ENCODE measurements around the gene DNAH11.

The DNAH11 gene

GRCh38 chr7:21620054-21620453, 77.2 kb downstream of the DNAH11 start:
- Histone ChIP-seq H3K27ac (replicated peaks) (no peak overlapping the region), H3K4me3 (replicated peaks; ENCODE audit: insufficient read depth, low read length) (no peak overlapping the region), H3K27me3 (ENCODE audit: insufficient read depth, poor library complexity, severe bottlenecking) (no peaks in the 10 kb centered on the region)
- no peak for TF ChIP-seq POLR2AphosphoS5 (IDR thresholded peaks at IDR 0.05; ENCODE audit: low read depth)
- TF ChIP-seq SPI1 (IDR thresholded peaks at IDR 0.05; ENCODE audit: borderline replicate concordance, low read depth), result no peak
- TF ChIP-seq CTCF (IDR thresholded peaks at IDR 0.05; ENCODE audit: insufficient read depth, low read length), result no peak
- TF ChIP-seq GABPA (IDR thresholded peaks at IDR 0.05; ENCODE audit: low read depth), result no peak
- TF ChIP-seq REST (IDR thresholded peaks at IDR 0.05; ENCODE audit: insufficient replicate concordance, low read depth), result no peak
- DNase-seq (ENCODE audit: low read depth in 1 of 2, low spot score in 1 of 2), result no peak

GRCh38 chr7:21624320-21624719, 81.5 kb downstream of the DNAH11 start:
- H3K27ac ChIP-seq (replicated peaks), result no peak overlapping the region
- TF ChIP-seq POLR2AphosphoS5 (IDR thresholded peaks at IDR 0.05; ENCODE audit: low read depth) (no peak), REST (IDR thresholded peaks at IDR 0.05; ENCODE audit: insufficient replicate concordance, low read depth) (no peak)
- no peak for DNase-seq (ENCODE audit: low read depth in 1 of 2, low spot score in 1 of 2)
- no peak overlapping the region for H3K4me3 ChIP-seq (replicated peaks; ENCODE audit: insufficient read depth, low read length)
- H3K27me3 ChIP-seq (ENCODE audit: insufficient read depth, poor library complexity, severe bottlenecking), result no peaks in the 10 kb centered on the region

- DNase-seq (ENCODE audit: low read depth in 1 of 2, low spot score in 1 of 2), result no peak
- Histone ChIP-seq H3K4me3 (replicated peaks; ENCODE audit: insufficient read depth, low read length) (no peak overlapping the region), H3K27me3 (ENCODE audit: insufficient read depth, poor library complexity, severe bottlenecking) (no peaks in the 10 kb centered on the region), H3K27ac (replicated peaks) (no peak overlapping the region)
- TF ChIP-seq POLR2AphosphoS5 (IDR thresholded peaks at IDR 0.05; ENCODE audit: low read depth) (no peak), GABPA (IDR thresholded peaks at IDR 0.05; ENCODE audit: low read depth) (no peak), CTCF (IDR thresholded peaks at IDR 0.05; ENCODE audit: insufficient read depth, low read length) (no peak), SPI1 (IDR thresholded peaks at IDR 0.05; ENCODE audit: borderline replicate concordance, low read depth) (no peak), REST (IDR thresholded peaks at IDR 0.05; ENCODE audit: insufficient replicate concordance, low read depth) (no peak)
These were observed 93.9 kb downstream of the DNAH11 start for GRCh38 chr7:21636694-21637093.
